ENCODE measurements around the gene SPPL3. TPM values are rescaled to one million over a fixed set of nuclear protein-coding genes. Genes with fewer than 3 reads are reported as not detected.

Gene SPPL3
- polyA plus RNA-seq, 1 of the 3 experiments (the other 2 are of a cell fraction), result 18.8 TPM

DNA sequence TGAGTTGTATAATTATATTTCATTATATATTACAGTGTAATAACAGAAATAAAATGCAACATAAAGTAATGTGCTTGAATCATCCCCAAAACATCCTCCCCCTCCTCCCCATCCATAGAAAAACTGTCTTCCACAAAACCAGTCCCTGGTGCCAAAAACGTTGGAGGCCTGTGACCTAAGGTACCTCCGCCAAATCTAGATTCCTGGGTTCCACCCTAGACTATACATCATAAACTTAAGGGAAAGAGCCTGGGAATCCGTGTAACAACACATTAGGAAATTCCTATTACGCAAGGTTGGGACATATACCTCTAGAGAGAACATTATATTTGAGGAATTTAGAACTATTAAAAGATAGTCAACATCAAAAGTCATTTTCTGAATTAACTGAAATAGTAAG is 38.0 kb downstream of the SPPL3 start:
- H3K27me3 ChIP-seq (ENCODE audit: insufficient read depth), result no peaks in the 10 kb centered on the region
- H3K27ac ChIP-seq (ENCODE audit: low read depth in 2 of 2, low read length in 1 of 2), result no peak overlapping the region
- H2AFZ ChIP-seq (ENCODE audit: low read depth), result no peak overlapping the region
- H3F3A ChIP-seq (replicated peaks; ENCODE audit: insufficient read depth), result no peaks in the 10 kb centered on the region
- no peaks in the 10 kb centered on the region for H3K9me2 ChIP-seq
- no peak for TF ChIP-seq MXI1 (IDR thresholded peaks at IDR 0.05; ENCODE audit: low read depth, low read length)
- TF ChIP-seq RXRA (IDR thresholded peaks at IDR 0.05; ENCODE audit: borderline replicate concordance, low read depth), result no peak
- no peak for TF ChIP-seq RAD21 (IDR thresholded peaks at IDR 0.05; ENCODE audit: low read length)
- TF ChIP-seq CHD2 (IDR thresholded peaks at IDR 0.05; ENCODE audit: low read length, partially characterized antibody), result no peak
- no peak for TF ChIP-seq TEAD4 (IDR thresholded peaks at IDR 0.05; ENCODE audit: borderline replicate concordance, insufficient read depth)
- TF ChIP-seq EP300 (IDR thresholded peaks at IDR 0.05; ENCODE audit: borderline replicate concordance in 1 of 2, low read depth in 1 of 2, low read length in 1 of 2), result no peak
- TF ChIP-seq ELF1 (IDR thresholded peaks at IDR 0.05), result no peak
- TF ChIP-seq NFIC (IDR thresholded peaks at IDR 0.05; ENCODE audit: borderline replicate concordance), result no peak
- no peak for TF ChIP-seq YY1 (IDR thresholded peaks at IDR 0.05; ENCODE audit: low read depth)
- TF ChIP-seq, protein P1, sequence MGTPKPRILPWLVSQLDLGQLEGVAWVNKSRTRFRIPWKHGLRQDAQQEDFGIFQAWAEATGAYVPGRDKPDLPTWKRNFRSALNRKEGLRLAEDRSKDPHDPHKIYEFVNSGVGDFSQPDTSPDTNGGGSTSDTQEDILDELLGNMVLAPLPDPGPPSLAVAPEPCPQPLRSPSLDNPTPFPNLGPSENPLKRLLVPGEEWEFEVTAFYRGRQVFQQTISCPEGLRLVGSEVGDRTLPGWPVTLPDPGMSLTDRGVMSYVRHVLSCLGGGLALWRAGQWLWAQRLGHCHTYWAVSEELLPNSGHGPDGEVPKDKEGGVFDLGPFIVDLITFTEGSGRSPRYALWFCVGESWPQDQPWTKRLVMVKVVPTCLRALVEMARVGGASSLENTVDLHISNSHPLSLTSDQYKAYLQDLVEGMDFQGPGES (IDR thresholded peaks at IDR 0.05; ENCODE audit: low read depth, low read length), result no peak
- no peak for TF ChIP-seq FOSL2 (IDR thresholded peaks at IDR 0.05; ENCODE audit: borderline replicate concordance, low read depth)
- ChIA-PET CTCF (no interaction called here), POLR2A (no interaction called here)
- no peak overlapping the region for H3K9ac ChIP-seq
- H3K4me3 ChIP-seq (ENCODE audit: low read depth in 2 of 2, low read length in 1 of 2), result no peak overlapping the region
- peaks cover 61% of the 10 kb centered on the region for H3K79me2 ChIP-seq (ENCODE audit: insufficient read depth)
- peaks cover 0 to 5% of the 10 kb centered on the region in 2 experiments for H3K36me3 ChIP-seq (replicated peaks in 1 of 2; ENCODE audit: control insufficient read depth in 1 of 2, insufficient read depth in 2 of 2, low read length in 1 of 2)
- 86% methylated on average over 4 of the region's 4 CpGs for WGBS (ENCODE audit: low lambda C conversion rate)
- no peak for DNase-seq
- H3K9me3 ChIP-seq, result no peaks in the 10 kb centered on the region
- H3K4me2 ChIP-seq, result no peak overlapping the region
- no peaks in the 10 kb centered on the region for H3K4me1 ChIP-seq (ENCODE audit: control insufficient read depth in 1 of 2, insufficient read depth in 2 of 2, low read depth in 1 of 2, low read length in 1 of 2)
- peaks cover 16% of the 10 kb centered on the region; the same call in 1 of the 2 replicates for H4K20me1 ChIP-seq (ENCODE audit: insufficient read depth)

DNA sequence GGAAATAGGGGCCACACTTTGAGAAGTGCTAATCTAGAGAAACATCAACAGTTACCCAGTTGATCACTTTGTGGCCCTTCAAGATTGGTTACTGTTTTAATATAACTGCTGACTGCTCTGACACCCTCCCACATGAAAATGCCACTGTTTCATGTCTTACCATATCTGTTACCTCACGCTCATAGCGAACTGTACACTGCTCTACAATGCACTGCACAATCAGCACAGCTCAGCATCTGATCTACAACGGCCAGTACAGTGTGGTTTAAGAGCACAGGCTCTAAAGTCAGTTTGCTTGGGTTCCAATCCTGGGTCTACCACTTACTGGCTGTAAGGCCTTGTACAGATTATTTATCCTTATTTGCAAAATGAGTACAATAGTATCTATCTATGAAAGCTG is 39.1 kb downstream of the SPPL3 start:
- 91% methylated on average over 3 of the region's 3 CpGs for WGBS (ENCODE audit: low lambda C conversion rate)
- no peaks in the 10 kb centered on the region for H3K4me1 ChIP-seq (ENCODE audit: control insufficient read depth in 1 of 2, insufficient read depth in 2 of 2, low read depth in 1 of 2, low read length in 1 of 2)
- no peaks in the 10 kb centered on the region for H3K9me3 ChIP-seq
- H3K9me2 ChIP-seq, result no peaks in the 10 kb centered on the region
- peaks cover 16% of the 10 kb centered on the region; the same call in 1 of the 2 replicates for H4K20me1 ChIP-seq (ENCODE audit: insufficient read depth)
- peaks cover 56% of the 10 kb centered on the region for H3K79me2 ChIP-seq (ENCODE audit: insufficient read depth)
- H3K4me3 ChIP-seq (ENCODE audit: low read depth in 2 of 2, low read length in 1 of 2), result no peak overlapping the region
- peaks cover 0 to 5% of the 10 kb centered on the region in 2 experiments for H3K36me3 ChIP-seq (replicated peaks in 1 of 2; ENCODE audit: control insufficient read depth in 1 of 2, insufficient read depth in 2 of 2, low read length in 1 of 2)
- H3K9ac ChIP-seq, result no peak overlapping the region
- no peak overlapping the region for H2AFZ ChIP-seq (ENCODE audit: low read depth)
- H3F3A ChIP-seq (replicated peaks; ENCODE audit: insufficient read depth), result no peaks in the 10 kb centered on the region
- CTCF ChIA-PET, result no interaction called here
- POLR2A ChIA-PET, result no interaction called here
- no peak for DNase-seq
- H3K4me2 ChIP-seq, result no peak overlapping the region
- H3K27me3 ChIP-seq (ENCODE audit: insufficient read depth), result no peaks in the 10 kb centered on the region
- no peak overlapping the region for H3K27ac ChIP-seq (ENCODE audit: low read depth in 2 of 2, low read length in 1 of 2)
- no peak for TF ChIP-seq CHD2 (IDR thresholded peaks at IDR 0.05; ENCODE audit: low read length, partially characterized antibody)
- TF ChIP-seq, protein P2, sequence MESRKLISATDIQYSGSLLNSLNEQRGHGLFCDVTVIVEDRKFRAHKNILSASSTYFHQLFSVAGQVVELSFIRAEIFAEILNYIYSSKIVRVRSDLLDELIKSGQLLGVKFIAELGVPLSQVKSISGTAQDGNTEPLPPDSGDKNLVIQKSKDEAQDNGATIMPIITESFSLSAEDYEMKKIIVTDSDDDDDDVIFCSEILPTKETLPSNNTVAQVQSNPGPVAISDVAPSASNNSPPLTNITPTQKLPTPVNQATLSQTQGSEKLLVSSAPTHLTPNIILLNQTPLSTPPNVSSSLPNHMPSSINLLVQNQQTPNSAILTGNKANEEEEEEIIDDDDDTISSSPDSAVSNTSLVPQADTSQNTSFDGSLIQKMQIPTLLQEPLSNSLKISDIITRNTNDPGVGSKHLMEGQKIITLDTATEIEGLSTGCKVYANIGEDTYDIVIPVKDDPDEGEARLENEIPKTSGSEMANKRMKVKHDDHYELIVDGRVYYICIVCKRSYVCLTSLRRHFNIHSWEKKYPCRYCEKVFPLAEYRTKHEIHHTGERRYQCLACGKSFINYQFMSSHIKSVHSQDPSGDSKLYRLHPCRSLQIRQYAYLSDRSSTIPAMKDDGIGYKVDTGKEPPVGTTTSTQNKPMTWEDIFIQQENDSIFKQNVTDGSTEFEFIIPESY (IDR thresholded peaks at IDR 0.05; ENCODE audit: borderline replicate concordance, low read depth), result no peak
- TF ChIP-seq POLR2AphosphoS5 (IDR thresholded peaks at IDR 0.05; ENCODE audit: low read depth, low read length), result no peak
- no peak for TF ChIP-seq EZH2phosphoT487 (IDR thresholded peaks at IDR 0.05; ENCODE audit: borderline replicate concordance, low read depth)
- TF ChIP-seq NRF1 (IDR thresholded peaks at IDR 0.05; ENCODE audit: low read depth, low read length), result no peak
- TF ChIP-seq, protein P3, sequence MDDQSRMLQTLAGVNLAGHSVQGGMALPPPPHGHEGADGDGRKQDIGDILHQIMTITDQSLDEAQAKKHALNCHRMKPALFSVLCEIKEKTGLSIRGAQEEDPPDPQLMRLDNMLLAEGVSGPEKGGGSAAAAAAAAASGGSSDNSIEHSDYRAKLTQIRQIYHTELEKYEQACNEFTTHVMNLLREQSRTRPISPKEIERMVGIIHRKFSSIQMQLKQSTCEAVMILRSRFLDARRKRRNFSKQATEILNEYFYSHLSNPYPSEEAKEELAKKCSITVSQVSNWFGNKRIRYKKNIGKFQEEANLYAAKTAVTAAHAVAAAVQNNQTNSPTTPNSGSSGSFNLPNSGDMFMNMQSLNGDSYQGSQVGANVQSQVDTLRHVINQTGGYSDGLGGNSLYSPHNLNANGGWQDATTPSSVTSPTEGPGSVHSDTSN (IDR thresholded peaks at IDR 0.05), result no peak
- TF ChIP-seq TCF12 (IDR thresholded peaks at IDR 0.05), result no peak
- no peak for TF ChIP-seq RAD21 (IDR thresholded peaks at IDR 0.05; ENCODE audit: low read length)
- no peak for TF ChIP-seq RXRA (IDR thresholded peaks at IDR 0.05; ENCODE audit: borderline replicate concordance, low read depth)
- no peak for TF ChIP-seq FOSL2 (IDR thresholded peaks at IDR 0.05; ENCODE audit: borderline replicate concordance, low read depth)
- TF ChIP-seq FOXM1 (IDR thresholded peaks at IDR 0.05; ENCODE audit: low read depth), result no peak
- TF ChIP-seq JUND (IDR thresholded peaks at IDR 0.05), result no peak
- no peak for TF ChIP-seq GABPA (IDR thresholded peaks at IDR 0.05; ENCODE audit: low read depth)
- no peak for TF ChIP-seq SMC3 (IDR thresholded peaks at IDR 0.05; ENCODE audit: low read depth, low read length)
